GM12875 (cell line): ENCODE results near the gene PSORS1C1.

ENCODE experiments used
- H3K4me3 ChIP-seq: one replicate; pipeline ENCODE4 v1.5.1; 2011; ENCODE audit warnings: low read depth, low read length, control low read depth
- TF ChIP-seq, protein P1 (sequence below): IDR thresholded peaks from 2 replicates; pipeline ENCODE4 v1.5.1; 2011; ENCODE audit warnings: low read depth, mild to moderate bottlenecking, control low read depth, inconsistent platforms, low read length, moderate library complexity, borderline replicate concordance; ENCODE audit not compliant: insufficient read depth

PSORS1C1 gene

DNA sequence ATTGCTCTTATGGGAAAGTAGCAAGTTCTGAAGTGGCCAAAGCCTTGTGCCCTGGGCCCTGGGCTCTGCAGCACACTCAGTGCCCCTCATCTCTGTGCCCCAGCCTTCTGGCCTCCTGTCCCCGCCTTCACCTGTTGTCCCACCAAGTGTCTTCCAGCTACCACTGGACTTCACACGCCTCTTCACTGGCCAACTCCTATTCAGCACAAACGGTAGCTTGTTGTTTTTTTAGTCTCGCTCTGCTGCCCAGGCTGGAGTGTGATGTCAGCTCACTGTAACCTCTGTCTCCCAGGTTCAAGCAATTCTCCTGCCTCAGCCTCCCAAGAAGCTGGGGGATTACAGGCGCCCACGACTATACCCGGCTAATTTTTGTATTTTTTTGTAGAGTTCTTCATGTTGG, 38.2 kb downstream of the PSORS1C1 start:
- H3K4me3 ChIP-seq: no peak overlapping the region
- TF ChIP-seq, protein P1, sequence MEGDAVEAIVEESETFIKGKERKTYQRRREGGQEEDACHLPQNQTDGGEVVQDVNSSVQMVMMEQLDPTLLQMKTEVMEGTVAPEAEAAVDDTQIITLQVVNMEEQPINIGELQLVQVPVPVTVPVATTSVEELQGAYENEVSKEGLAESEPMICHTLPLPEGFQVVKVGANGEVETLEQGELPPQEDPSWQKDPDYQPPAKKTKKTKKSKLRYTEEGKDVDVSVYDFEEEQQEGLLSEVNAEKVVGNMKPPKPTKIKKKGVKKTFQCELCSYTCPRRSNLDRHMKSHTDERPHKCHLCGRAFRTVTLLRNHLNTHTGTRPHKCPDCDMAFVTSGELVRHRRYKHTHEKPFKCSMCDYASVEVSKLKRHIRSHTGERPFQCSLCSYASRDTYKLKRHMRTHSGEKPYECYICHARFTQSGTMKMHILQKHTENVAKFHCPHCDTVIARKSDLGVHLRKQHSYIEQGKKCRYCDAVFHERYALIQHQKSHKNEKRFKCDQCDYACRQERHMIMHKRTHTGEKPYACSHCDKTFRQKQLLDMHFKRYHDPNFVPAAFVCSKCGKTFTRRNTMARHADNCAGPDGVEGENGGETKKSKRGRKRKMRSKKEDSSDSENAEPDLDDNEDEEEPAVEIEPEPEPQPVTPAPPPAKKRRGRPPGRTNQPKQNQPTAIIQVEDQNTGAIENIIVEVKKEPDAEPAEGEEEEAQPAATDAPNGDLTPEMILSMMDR: no peak

- TF ChIP-seq, protein P1: no peak
- H3K4me3 ChIP-seq: no peak overlapping the region
These were observed 39.8 kb downstream of the PSORS1C1 start for GRCh38 chr6:31154436-31154835.

GRCh38 chr6:31156641-31157040, 42.0 kb downstream of the PSORS1C1 start:
- no peak overlapping the region for H3K4me3 ChIP-seq
- TF ChIP-seq, protein P1: no peak

- peak within 1 kb of the TSS; percentile 69 for H3K4me3 ChIP-seq
- TF ChIP-seq, protein P1: no peak
These were observed 43.0 kb downstream of the PSORS1C1 start, which contains the start of gene CCHCR1 for GRCh38 chr6:31157513-31158139. CCHCR1 (minus strand) TSS chr6:31157802; CDS start chr6:31157600, 202 bp downstream.

GRCh38 chr6:31158140-31158862, 43.7 kb downstream of the PSORS1C1 start, which contains the start of gene TCF19:
TCF19 (plus strand) TSS chr6:31158589; CDS start chr6:31159470, 881 bp downstream.
- TF ChIP-seq, protein P1: no peak
- peak within 1 kb of the TSS; percentile 69 for H3K4me3 ChIP-seq

- H3K4me3 ChIP-seq: peak overlapping the region; percentile 69
- TF ChIP-seq, protein P1: peak; percentile 38; the same call in 1 of the 2 replicates
These were observed 44.6 kb downstream of the PSORS1C1 start for GRCh38 chr6:31158863-31159855.
